ENCODE measurements around the gene KHDRBS2. TPM values are rescaled to one million over a fixed set of nuclear protein-coding genes. Genes with fewer than 3 reads are reported as not detected.

KHDRBS2 gene
- total RNA-seq, 2 experiments from 2014 or later, result not detected

DNA sequence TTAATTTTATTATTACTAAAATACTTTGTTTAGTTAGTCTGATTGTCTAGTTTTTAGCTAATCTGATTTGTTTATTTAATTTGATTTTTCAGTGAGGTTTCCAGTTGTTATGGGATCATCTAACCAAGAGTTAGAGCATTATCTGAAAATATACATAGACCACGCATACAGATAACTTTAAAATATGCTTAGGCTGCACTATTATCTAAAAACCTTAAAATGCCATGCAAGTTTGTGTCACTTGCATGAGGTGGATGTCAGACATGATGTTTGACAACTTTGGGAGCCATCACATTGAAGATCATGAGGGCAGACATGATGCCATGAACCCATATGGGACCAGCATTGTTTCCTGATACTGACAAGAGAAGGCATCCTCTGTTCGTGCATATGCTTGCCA is 610.3 kb downstream of the KHDRBS2 start:
- Mint-ChIP-seq H3K9me3 (peaks cover 7% of the 10 kb centered on the region), H3K4me3 (no peak overlapping the region), H3K36me3 (no peaks in the 10 kb centered on the region), H3K27ac (no peak overlapping the region), H3K4me1 (no peaks in the 10 kb centered on the region), H3K27me3 (no peaks in the 10 kb centered on the region)
- ATAC-seq (ENCODE audit: low read depth) (no peak), DNase-seq (no peak)
- POLR2A ChIA-PET, result no interaction called here

DNA sequence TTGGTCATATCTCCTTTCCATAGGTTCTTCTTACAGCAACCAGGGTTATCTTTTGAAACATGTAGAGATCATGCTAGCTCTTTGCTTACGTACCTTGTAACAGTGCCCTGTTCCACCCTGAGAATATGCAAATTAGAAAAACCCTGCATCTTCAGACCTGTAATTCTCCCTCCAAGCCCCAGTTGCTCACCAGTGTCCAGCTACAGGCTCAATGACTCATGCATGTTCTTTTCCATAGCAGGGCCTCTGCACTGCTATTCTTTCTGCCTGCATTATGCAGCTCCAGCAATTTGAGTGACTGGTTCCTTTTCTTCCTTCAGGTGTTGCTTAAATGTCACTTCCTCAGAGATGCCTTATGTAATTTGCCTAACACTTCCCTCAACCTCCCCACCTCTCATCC is 636.2 kb downstream of the KHDRBS2 start:
- Mint-ChIP-seq H3K4me1 (no peaks in the 10 kb centered on the region), H3K27me3 (no peaks in the 10 kb centered on the region), H3K9me3 (peaks cover 9% of the 10 kb centered on the region), H3K27ac (no peak overlapping the region), H3K4me3 (no peak overlapping the region), H3K36me3 (no peaks in the 10 kb centered on the region)
- ATAC-seq (ENCODE audit: low read depth) (no peak), DNase-seq (no peak)
- POLR2A ChIA-PET, result no interaction called here

DNA sequence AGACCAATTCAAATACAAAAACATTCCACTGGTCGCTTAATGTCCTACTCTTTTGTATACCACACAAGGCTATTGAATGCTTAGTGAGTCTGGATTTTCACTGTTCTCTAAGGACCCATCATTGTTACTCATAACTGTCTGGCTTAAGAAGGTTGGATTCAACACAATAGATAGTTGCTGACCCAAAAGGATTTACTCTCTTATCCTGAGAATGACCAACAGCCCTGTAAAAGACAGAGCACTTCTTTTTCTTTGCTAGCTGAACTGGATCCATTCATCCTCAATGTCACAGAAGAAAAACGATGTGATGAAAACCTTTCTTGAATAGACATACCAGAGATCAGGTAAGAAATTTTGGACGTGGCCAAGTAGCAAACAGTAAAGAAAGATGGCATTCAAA is 645.6 kb downstream of the KHDRBS2 start:
- ATAC-seq (ENCODE audit: low read depth), result no peak
- DNase-seq, result no peak
- H3K4me3 Mint-ChIP-seq, result no peak overlapping the region
- no peaks in the 10 kb centered on the region for H3K36me3 Mint-ChIP-seq
- H3K27me3 Mint-ChIP-seq, result no peaks in the 10 kb centered on the region
- no peak overlapping the region for H3K27ac Mint-ChIP-seq
- POLR2A ChIA-PET, result no interaction called here
- H3K4me1 Mint-ChIP-seq, result no peaks in the 10 kb centered on the region
- H3K9me3 Mint-ChIP-seq, result peaks cover 6% of the 10 kb centered on the region

Measured in activated naive CD8-positive, alpha-beta T cell treated with anti-CD3 and anti-CD28 coated beads, Interleukin-2, amount 10 ng/mL, durations not matched to agents 7 days and 5 days (primary cell).